Astrocyte of the spinal cord (primary cell): ENCODE results near the gene BCAN.

Experiments used
- DNase-seq: peaks from one replicate; pipeline ENCODE4 v3.0.0; 2011; ENCODE audit warnings: low read depth, low spot score
- H3K4me3 ChIP-seq: 2 replicates; pipeline ENCODE4 v1.5.1; 2011; ENCODE audit warnings: low read depth, mild to moderate bottlenecking, low read length, moderate library complexity
- in situ Hi-C: cut with HindIII; loops from 2 replicates; pipeline ENCODE4 v1.10.0; 2017; ENCODE audit warnings: low sequenced_read_pairs
- TF ChIP-seq, protein P1 (sequence below): IDR thresholded peaks from 2 replicates; pipeline ENCODE4 v1.5.1; 2012; ENCODE audit warnings: low read depth, mild to moderate bottlenecking, low read length, inconsistent platforms

Gene BCAN

DNA sequence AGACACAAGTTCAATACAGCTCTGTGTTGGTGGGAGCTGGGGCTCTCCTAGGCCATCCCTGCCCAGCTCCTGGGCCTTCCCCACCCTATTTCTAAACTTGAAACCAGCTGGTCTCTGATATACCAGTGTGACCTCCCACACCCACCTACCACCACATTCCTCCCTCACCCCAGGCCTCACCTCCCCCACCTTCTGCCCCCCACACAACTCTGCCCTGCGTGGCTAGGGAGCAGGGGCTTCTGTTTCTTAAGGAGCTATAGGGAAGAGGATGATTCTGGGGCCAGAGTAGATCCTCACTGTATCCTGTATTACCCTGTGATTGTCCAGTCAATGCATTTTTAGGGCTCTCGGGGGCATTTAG lies 18.8 kb downstream of the BCAN start:
- TF ChIP-seq, protein P1, sequence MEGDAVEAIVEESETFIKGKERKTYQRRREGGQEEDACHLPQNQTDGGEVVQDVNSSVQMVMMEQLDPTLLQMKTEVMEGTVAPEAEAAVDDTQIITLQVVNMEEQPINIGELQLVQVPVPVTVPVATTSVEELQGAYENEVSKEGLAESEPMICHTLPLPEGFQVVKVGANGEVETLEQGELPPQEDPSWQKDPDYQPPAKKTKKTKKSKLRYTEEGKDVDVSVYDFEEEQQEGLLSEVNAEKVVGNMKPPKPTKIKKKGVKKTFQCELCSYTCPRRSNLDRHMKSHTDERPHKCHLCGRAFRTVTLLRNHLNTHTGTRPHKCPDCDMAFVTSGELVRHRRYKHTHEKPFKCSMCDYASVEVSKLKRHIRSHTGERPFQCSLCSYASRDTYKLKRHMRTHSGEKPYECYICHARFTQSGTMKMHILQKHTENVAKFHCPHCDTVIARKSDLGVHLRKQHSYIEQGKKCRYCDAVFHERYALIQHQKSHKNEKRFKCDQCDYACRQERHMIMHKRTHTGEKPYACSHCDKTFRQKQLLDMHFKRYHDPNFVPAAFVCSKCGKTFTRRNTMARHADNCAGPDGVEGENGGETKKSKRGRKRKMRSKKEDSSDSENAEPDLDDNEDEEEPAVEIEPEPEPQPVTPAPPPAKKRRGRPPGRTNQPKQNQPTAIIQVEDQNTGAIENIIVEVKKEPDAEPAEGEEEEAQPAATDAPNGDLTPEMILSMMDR = no peak
- H3K4me3 ChIP-seq = peak overlapping the region; percentile 7
- no peak for DNase-seq
- in situ Hi-C loops = no loop called here

DNA sequence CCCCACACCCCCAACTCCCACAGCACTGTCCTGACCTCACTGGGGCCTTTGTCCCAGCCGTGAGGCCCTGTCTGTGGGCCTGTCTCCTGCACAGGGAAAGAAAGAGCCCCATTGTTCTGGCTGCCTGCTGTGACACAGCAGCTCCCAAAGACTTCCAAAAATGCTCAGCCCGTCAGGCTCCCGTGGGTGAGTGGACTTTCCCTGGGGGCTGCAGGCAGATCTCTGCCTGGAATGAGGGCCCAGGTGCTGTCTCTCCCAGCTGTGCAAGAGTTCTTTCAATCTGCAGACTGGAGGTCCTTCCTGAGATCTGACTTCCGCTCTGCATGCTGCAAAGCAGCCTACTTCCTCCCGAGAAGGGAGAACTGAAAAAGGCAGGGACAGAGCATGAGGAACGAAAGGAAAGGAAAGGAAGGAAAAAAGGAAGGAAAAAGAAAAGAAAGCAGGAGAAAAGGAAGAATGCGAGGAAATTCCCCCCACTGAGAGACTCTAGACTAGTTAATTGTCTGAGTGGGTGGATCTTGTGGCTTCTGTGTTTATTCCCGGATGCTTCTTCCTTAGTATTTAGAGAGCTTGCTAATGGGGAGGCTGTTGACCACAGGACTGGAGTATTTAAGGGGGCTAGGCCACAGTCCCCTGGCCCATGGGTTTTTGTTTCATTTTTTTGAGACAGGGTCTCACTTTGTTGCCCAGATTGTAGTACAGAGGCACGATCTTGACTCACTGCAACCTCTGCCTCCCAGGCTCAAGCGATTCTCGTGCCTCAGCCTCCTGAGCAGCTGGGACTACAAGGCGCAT lies 20.3 kb downstream of the BCAN start:
- DNase-seq = no peak

DNA sequence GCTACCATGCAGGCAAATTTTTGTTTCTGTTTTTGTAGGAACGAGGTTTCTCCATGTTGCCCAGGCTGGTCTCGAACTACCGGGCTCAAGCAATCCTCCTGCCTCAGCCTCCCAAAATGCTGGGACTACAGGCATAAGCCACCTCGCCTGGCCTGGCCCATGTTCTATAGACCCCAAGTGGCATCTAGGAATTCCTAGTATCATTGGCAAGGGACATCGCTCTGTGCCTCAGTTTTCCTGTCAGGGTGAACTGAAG lies 20.8 kb downstream of the BCAN start:
- no peak for DNase-seq
- TF ChIP-seq, protein P1 = no peak

More for the DNA sequence above, 20.3 kb downstream of the BCAN start:
- H3K4me3 ChIP-seq = no peak overlapping the region
- in situ Hi-C loops = no loop called here
- TF ChIP-seq, protein P1 = no peak

DNA sequence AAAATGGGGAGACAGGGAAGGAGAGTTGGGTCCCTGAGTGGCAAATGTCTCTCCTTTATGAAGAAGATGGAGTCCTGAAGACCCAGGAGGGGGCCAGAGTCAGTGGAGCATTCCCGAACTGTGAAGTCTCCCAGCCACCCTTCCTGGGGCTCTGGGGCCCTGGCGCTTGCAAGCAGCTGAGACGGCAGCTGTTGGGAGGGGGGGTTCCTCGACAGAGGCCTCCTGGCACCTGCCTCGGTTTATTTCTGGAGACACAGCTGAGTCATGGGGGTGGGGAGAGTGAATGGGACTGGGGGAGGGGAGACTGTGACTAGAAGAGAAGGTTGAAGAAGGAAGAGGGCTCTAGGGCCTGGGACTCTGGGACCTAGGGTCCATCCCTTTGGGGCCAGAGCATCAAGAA lies 21.3 kb downstream of the BCAN start:
- peak; percentile 69 for DNase-seq
- no peak overlapping the region for H3K4me3 ChIP-seq
- in situ Hi-C loops = no loop called here
- TF ChIP-seq, protein P1 = no peak

More for the DNA sequence above, 20.8 kb downstream of the BCAN start:
- no peak overlapping the region for H3K4me3 ChIP-seq
- in situ Hi-C loops = no loop called here

DNA sequence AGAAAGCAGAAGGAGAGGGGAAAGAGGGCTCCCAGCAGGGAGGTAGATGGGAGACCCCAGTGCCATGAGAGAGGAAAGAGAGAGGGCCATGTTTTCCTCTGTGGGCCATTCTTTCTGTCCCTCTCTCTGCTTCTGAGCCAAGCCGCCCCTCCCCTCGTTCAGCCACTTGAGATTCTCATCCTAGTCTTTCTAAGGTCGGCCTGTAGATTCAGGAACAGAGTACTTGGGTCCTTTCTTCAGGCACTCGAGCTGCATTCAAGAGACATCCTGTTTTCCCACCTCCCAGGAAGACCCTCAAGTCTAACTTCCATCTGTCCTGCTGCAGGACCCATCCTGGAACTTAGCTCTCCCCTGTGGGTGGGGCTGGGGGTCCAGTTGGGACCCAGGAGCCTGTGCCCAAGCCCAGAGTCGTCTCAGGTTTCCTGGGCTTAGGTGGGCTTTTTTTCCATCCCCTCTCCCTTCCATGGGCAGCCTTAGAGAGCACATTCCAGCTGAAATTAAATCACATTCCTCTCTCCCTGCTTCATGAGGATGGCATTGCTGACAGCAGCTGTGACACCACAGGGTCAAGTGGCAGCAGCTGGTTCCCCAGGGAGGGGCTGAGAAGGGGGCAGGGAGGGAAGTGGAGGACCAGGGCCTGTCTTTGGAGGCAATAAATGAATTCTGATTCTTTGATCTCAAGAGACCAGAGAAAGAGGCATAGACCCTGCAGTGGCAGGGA lies 22.3 kb downstream of the BCAN start:
- no peak for DNase-seq
- TF ChIP-seq, protein P1 = no peak
- H3K4me3 ChIP-seq = no peak overlapping the region
- in situ Hi-C loops = no loop called here

DNA sequence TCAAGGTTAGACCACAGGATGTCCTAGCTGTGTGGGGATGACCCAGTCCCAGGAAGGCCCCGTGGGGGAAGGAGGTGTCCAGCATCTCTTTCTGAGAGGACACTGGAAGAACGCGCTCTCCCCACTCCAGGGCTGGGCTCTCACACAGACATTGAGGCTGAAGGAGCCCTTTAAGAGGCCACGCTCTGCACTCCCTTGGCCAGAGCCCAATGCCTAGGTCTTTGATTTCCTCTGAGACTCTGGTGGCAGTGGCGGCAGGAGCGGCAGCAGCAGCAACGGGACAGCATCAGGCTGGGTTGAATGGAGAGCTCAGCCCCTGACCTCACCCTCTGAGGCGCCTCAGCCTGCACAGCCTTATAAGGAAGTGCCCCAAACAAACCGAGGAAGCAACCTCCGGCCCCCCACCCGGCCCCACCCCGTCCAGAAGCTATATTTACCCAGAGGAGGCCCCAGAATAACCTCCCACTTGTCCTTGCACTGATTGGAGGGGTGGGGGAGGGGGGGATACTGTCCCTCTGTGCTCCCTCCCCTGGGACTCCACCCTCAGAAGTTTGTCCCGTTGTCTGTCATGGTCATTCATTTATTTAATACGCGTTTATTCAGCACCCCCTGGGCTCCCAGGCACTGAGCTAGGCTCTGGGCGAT lies 23.0 kb downstream of the BCAN start:
- in situ Hi-C loops = no loop called here
- H3K4me3 ChIP-seq = no peak overlapping the region
- TF ChIP-seq, protein P1 = no peak
- DNase-seq = no peak
